Measurements from ENCODE around the gene ESR2.

The ESR2 gene

GRCh38 chr14:64208981-64209380 lies 85.2 kb downstream of the ESR2 start:
- Histone ChIP-seq H3K4me3 (IDR thresholded peaks at IDR 0.05; ENCODE audit: insufficient read depth, low read depth, low read length) (no peak overlapping the region), H2AFZ (ENCODE audit: low read depth) (no peak overlapping the region), H3K27me3 (ENCODE audit: insufficient read depth, low read depth) (no peaks in the 10 kb centered on the region), H3K79me2 (ENCODE audit: insufficient read depth, low read depth) (no peaks in the 10 kb centered on the region), H3K4me2 (no peak overlapping the region), H4K20me1 (ENCODE audit: insufficient read depth) (no peaks in the 10 kb centered on the region), H3K27ac (no peak overlapping the region), H3K9ac (no peak overlapping the region), H3K4me1 (ENCODE audit: low read depth, poor library complexity, severe bottlenecking) (peaks cover 34% of the 10 kb centered on the region), H3K36me3 (ENCODE audit: insufficient read depth) (no peaks in the 10 kb centered on the region)
- no peak for TF ChIP-seq CTCF (conservative IDR thresholded peaks at IDR 0.05; ENCODE audit: low read depth, low read length)

- no peak for TF ChIP-seq CTCF (conservative IDR thresholded peaks at IDR 0.05; ENCODE audit: low read depth, low read length)
- no peak overlapping the region for H3K9ac ChIP-seq
- no peaks in the 10 kb centered on the region for H3K79me2 ChIP-seq (ENCODE audit: insufficient read depth, low read depth)
- H2AFZ ChIP-seq (ENCODE audit: low read depth): no peak overlapping the region
- H3K27ac ChIP-seq: no peak overlapping the region
- no peaks in the 10 kb centered on the region for H4K20me1 ChIP-seq (ENCODE audit: insufficient read depth)
- no peaks in the 10 kb centered on the region for H3K36me3 ChIP-seq (ENCODE audit: insufficient read depth)
- H3K4me1 ChIP-seq (ENCODE audit: low read depth, poor library complexity, severe bottlenecking): peaks cover 36% of the 10 kb centered on the region
- H3K4me2 ChIP-seq: no peak overlapping the region
- no peaks in the 10 kb centered on the region for H3K27me3 ChIP-seq (ENCODE audit: insufficient read depth, low read depth)
- H3K4me3 ChIP-seq (IDR thresholded peaks at IDR 0.05; ENCODE audit: insufficient read depth, low read depth, low read length): no peak overlapping the region
Observed at GRCh38 chr14:64208261-64208660, 85.9 kb downstream of the ESR2 start.

- no peaks in the 10 kb centered on the region for H3K36me3 ChIP-seq (ENCODE audit: insufficient read depth)
- peaks cover 81% of the 10 kb centered on the region for H3K4me1 ChIP-seq (ENCODE audit: low read depth, poor library complexity, severe bottlenecking)
- H3K27ac ChIP-seq: peak overlapping the region; percentile 73; the same call in 1 of the 2 replicates
- peaks cover 6% of the 10 kb centered on the region; the same call in 1 of the 2 replicates for H3K79me2 ChIP-seq (ENCODE audit: insufficient read depth, low read depth)
- TF ChIP-seq CTCF (conservative IDR thresholded peaks at IDR 0.05; ENCODE audit: low read depth, low read length): no peak
- no peaks in the 10 kb centered on the region for H3K27me3 ChIP-seq (ENCODE audit: insufficient read depth, low read depth)
- H2AFZ ChIP-seq (ENCODE audit: low read depth): no peak overlapping the region
- H3K4me3 ChIP-seq (IDR thresholded peaks at IDR 0.05; ENCODE audit: insufficient read depth, low read depth, low read length): no peak overlapping the region
- H3K9ac ChIP-seq: peak overlapping the region; percentile 18; the same call in 1 of the 2 replicates
- H4K20me1 ChIP-seq (ENCODE audit: insufficient read depth): no peaks in the 10 kb centered on the region
- H3K4me2 ChIP-seq: peak overlapping the region; percentile 48; the same call in 1 of the 2 replicates
Observed at GRCh38 chr14:64203366-64204006, 90.7 kb downstream of the ESR2 start.

- no peaks in the 10 kb centered on the region for H3K36me3 ChIP-seq (ENCODE audit: insufficient read depth)
- peaks cover 11% of the 10 kb centered on the region; the same call in 1 of the 2 replicates for H3K79me2 ChIP-seq (ENCODE audit: insufficient read depth, low read depth)
- H4K20me1 ChIP-seq (ENCODE audit: insufficient read depth): no peaks in the 10 kb centered on the region
- peak overlapping the region; percentile 18; the same call in 1 of the 2 replicates for H3K9ac ChIP-seq
- peaks cover 89% of the 10 kb centered on the region for H3K4me1 ChIP-seq (ENCODE audit: low read depth, poor library complexity, severe bottlenecking)
- no peaks in the 10 kb centered on the region for H3K27me3 ChIP-seq (ENCODE audit: insufficient read depth, low read depth)
- peak overlapping the region; percentile 48; the same call in 1 of the 2 replicates for H3K4me2 ChIP-seq
- no peak for TF ChIP-seq CTCF (conservative IDR thresholded peaks at IDR 0.05; ENCODE audit: low read depth, low read length)
- peak overlapping the region; percentile 73; the same call in 1 of the 2 replicates for H3K27ac ChIP-seq
- H2AFZ ChIP-seq (ENCODE audit: low read depth): no peak overlapping the region
- H3K4me3 ChIP-seq (IDR thresholded peaks at IDR 0.05; ENCODE audit: insufficient read depth, low read depth, low read length): no peak overlapping the region
Observed at GRCh38 chr14:64202716-64203115, 91.5 kb downstream of the ESR2 start.
